Lower leg skin (tissue), 4 donors: ENCODE measurements around the gene NECTIN1. TPM values are rescaled to one million over a fixed set of nuclear protein-coding genes. Genes with fewer than 3 reads are reported as not detected.

ENCODE experiments used
- DNase-seq, 2 donors: peaks; one replicate each; pipeline ENCODE4 v3.0.0-alpha.2; 2019; ENCODE audit warnings: low spot score in 2 of 2
- H3K4me3 ChIP-seq: fragments of 200-600 bp; sonication (generic); 2 replicates; pipeline ENCODE4 v1.5.1; 2017; ENCODE audit warnings: mild to moderate bottlenecking, low read depth; ENCODE audit not compliant: poor library complexity, severe bottlenecking
- CTCF ChIP-seq, 3 donors: fragments of 450-650 bp; IDR thresholded peaks; one replicate each; pipeline ENCODE4 v1.5.1; 2016; ENCODE audit warnings: antibody characterized with exemption in 3 of 3, mild to moderate bottlenecking in 3 of 3, moderate library complexity in 2 of 3
- POLR2A ChIP-seq, 2 donors: fragments of 450-650 bp; IDR thresholded peaks; one replicate each; pipeline ENCODE4 v1.6.1; 2016 to 2017; ENCODE audit warnings: antibody characterized with exemption in 2 of 2, mild to moderate bottlenecking in 1 of 2, moderate library complexity in 1 of 2
- WGBS, 2 donors: methylation state at CpG; one replicate each; pipeline ENCODE4 v1.1.5; 2018; 5-methylcytosine and 5-hydroxymethylcytosine counted together
- intact Hi-C: fragments of 100-400 bp; cut with DNase I; formaldehyde crosslinking; loops from one replicate; pipeline ENCODE4 v1.15.0; 2023; ENCODE audit warnings: low total_unique reads
- total RNA-seq, 4 donors: library from RNA; depleted of rRNA; stranded (reverse); fragments of >200 nt; gene quantifications; one replicate each; pipeline ENCODE4 v1.1.0, GENCODE V29; 2016

Gene NECTIN1
- total RNA-seq, 4 donors from 2014 or later, result 111 to 142 (median 130) TPM

GRCh38 chr11:119717839-119718534 is 11.0 kb downstream of the NECTIN1 start:
- intact Hi-C loops, result no loop called here
- 80 to 87% methylated on average over 14 of the region's 14 CpGs for WGBS, 2 donors
- no peak overlapping the region for H3K4me3 ChIP-seq
- TF ChIP-seq POLR2A (IDR thresholded peaks at IDR 0.05), result no peak
- no peak for TF ChIP-seq CTCF (IDR thresholded peaks at IDR 0.05)
- DNase-seq, result no peak

GRCh38 chr11:119716582-119717498 is 12.2 kb downstream of the NECTIN1 start:
- H3K4me3 ChIP-seq, result no peak overlapping the region
- WGBS, 2 donors, result 90 to 92% methylated on average over 30 of the region's 30 CpGs
- TF ChIP-seq CTCF (IDR thresholded peaks at IDR 0.05) (no peak), POLR2A (IDR thresholded peaks at IDR 0.05) (no peak)
- no peak for DNase-seq
- intact Hi-C loops, result no loop called here

GRCh38 chr11:119714590-119714989 is 14.4 kb downstream of the NECTIN1 start:
- intact Hi-C loops, result no loop called here
- DNase-seq, result no peak
- H3K4me3 ChIP-seq, result no peak overlapping the region
- TF ChIP-seq CTCF (IDR thresholded peaks at IDR 0.05) (no peak), POLR2A (IDR thresholded peaks at IDR 0.05) (no peak)
- 74 to 80% methylated on average over 6 of the region's 6 CpGs for WGBS, 2 donors

- DNase-seq, result no peak
- no peak overlapping the region for H3K4me3 ChIP-seq
- TF ChIP-seq POLR2A (IDR thresholded peaks at IDR 0.05), result no peak
- no peak for TF ChIP-seq CTCF (IDR thresholded peaks at IDR 0.05)
- 50 to 81% methylated on average over 5 to 6 of the region's 8 CpGs for WGBS, 2 donors
- intact Hi-C loops, result no loop called here
These were observed 14.8 kb downstream of the NECTIN1 start for GRCh38 chr11:119714189-119714588.

GRCh38 chr11:119713359-119714040 is 15.5 kb downstream of the NECTIN1 start:
- intact Hi-C loops, result no loop called here
- TF ChIP-seq CTCF (IDR thresholded peaks at IDR 0.05), result no peak
- no peak for TF ChIP-seq POLR2A (IDR thresholded peaks at IDR 0.05)
- WGBS, 2 donors, result 60 to 61% methylated on average over 9 of the region's 9 CpGs
- no peak overlapping the region for H3K4me3 ChIP-seq
- no peak for DNase-seq
